Measurements from ENCODE around the gene FLT4.

FLT4 gene

GRCh38 chr5:180596668-180597231, 52.6 kb downstream of the FLT4 start:
- TF ChIP-seq, protein P1, sequence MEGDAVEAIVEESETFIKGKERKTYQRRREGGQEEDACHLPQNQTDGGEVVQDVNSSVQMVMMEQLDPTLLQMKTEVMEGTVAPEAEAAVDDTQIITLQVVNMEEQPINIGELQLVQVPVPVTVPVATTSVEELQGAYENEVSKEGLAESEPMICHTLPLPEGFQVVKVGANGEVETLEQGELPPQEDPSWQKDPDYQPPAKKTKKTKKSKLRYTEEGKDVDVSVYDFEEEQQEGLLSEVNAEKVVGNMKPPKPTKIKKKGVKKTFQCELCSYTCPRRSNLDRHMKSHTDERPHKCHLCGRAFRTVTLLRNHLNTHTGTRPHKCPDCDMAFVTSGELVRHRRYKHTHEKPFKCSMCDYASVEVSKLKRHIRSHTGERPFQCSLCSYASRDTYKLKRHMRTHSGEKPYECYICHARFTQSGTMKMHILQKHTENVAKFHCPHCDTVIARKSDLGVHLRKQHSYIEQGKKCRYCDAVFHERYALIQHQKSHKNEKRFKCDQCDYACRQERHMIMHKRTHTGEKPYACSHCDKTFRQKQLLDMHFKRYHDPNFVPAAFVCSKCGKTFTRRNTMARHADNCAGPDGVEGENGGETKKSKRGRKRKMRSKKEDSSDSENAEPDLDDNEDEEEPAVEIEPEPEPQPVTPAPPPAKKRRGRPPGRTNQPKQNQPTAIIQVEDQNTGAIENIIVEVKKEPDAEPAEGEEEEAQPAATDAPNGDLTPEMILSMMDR (IDR thresholded peaks at IDR 0.05; ENCODE audit: insufficient read depth, low read length, poor library complexity, severe bottlenecking), result no peak
- TF ChIP-seq EZH2phosphoT487 (conservative IDR thresholded peaks at IDR 0.05; ENCODE audit: low read length), result no peak
- H3K36me3 ChIP-seq (ENCODE audit: low read length), result no peaks in the 10 kb centered on the region
- H3K27ac ChIP-seq (ENCODE audit: low read depth, low read length), result no peak overlapping the region
- H3K79me2 ChIP-seq (ENCODE audit: insufficient read depth, low read length), result no peaks in the 10 kb centered on the region
- no peaks in the 10 kb centered on the region for H3K9me3 ChIP-seq (ENCODE audit: insufficient read depth, low read length)
- H3K4me3 ChIP-seq (ENCODE audit: insufficient read depth, low read length, poor library complexity, severe bottlenecking), result no peak overlapping the region
- H4K20me1 ChIP-seq (ENCODE audit: low read depth, low read length), result no peaks in the 10 kb centered on the region
- H3K4me2 ChIP-seq (ENCODE audit: low read depth, low read length, poor library complexity, severe bottlenecking), result no peak overlapping the region
- no peaks in the 10 kb centered on the region for H3K9me2 ChIP-seq (replicated peaks; ENCODE audit: insufficient read depth, low read length)
- H2AFZ ChIP-seq (ENCODE audit: low read depth, low read length, severe bottlenecking), result no peak overlapping the region
- H3K27me3 ChIP-seq (ENCODE audit: low read length), result no peaks in the 10 kb centered on the region
- H3F3A ChIP-seq (ENCODE audit: insufficient read depth), result no peaks in the 10 kb centered on the region
- no peak overlapping the region for H3K9ac ChIP-seq (ENCODE audit: low read length)

GRCh38 chr5:180596115-180596667, 53.2 kb downstream of the FLT4 start:
- H3K9me3 ChIP-seq (ENCODE audit: insufficient read depth, low read length), result no peaks in the 10 kb centered on the region
- H3K9ac ChIP-seq (ENCODE audit: low read length), result no peak overlapping the region
- no peaks in the 10 kb centered on the region for H4K20me1 ChIP-seq (ENCODE audit: low read depth, low read length)
- H3K36me3 ChIP-seq (ENCODE audit: low read length), result no peaks in the 10 kb centered on the region
- no peaks in the 10 kb centered on the region for H3K27me3 ChIP-seq (ENCODE audit: low read length)
- no peaks in the 10 kb centered on the region for H3K9me2 ChIP-seq (replicated peaks; ENCODE audit: insufficient read depth, low read length)
- TF ChIP-seq, protein P1 (IDR thresholded peaks at IDR 0.05; ENCODE audit: insufficient read depth, low read length, poor library complexity, severe bottlenecking), result no peak
- TF ChIP-seq EZH2phosphoT487 (conservative IDR thresholded peaks at IDR 0.05; ENCODE audit: low read length), result no peak
- no peak overlapping the region for H3K4me2 ChIP-seq (ENCODE audit: low read depth, low read length, poor library complexity, severe bottlenecking)
- no peak overlapping the region for H3K27ac ChIP-seq (ENCODE audit: low read depth, low read length)
- H2AFZ ChIP-seq (ENCODE audit: low read depth, low read length, severe bottlenecking), result no peak overlapping the region
- no peaks in the 10 kb centered on the region for H3K79me2 ChIP-seq (ENCODE audit: insufficient read depth, low read length)
- no peaks in the 10 kb centered on the region for H3F3A ChIP-seq (ENCODE audit: insufficient read depth)
- no peak overlapping the region for H3K4me3 ChIP-seq (ENCODE audit: insufficient read depth, low read length, poor library complexity, severe bottlenecking)

DNA sequence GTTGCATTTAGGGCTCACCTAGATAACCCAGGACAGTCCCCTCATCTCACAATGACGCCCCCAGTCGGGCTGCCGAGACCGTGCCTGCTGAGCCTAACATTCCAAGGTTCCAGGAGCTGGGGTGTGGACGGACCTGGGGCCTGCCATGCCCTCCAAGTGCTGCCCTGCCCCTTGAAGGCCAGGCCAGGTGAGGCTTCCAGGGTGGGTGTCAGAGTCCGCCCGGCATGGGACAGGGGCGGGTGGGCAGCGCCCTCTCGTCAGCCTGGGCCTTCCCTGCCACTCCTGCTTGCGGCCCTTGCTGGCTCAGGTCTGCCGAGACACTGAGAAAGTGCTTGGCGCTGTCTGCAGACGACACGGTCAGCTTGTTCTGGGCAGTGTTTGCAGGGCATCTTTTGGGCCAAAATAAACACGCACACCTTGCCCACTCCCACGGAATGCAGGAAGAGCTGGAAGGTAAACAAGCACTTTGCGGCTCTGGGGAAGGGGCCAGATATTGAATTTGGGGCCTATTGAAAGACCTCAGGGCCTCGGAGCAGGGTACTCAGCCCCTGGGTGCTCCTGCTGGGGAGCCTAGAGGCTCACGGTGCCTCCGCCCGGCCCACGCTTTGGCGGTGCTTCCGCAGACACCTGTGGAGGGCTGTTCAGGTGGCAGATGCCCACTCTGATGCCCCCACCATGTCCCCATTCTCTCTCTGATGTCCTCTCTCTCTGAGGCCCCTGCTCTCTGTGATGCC, 53.9 kb downstream of the FLT4 start:
- Histone ChIP-seq H3K79me2 (ENCODE audit: insufficient read depth, low read length) (no peaks in the 10 kb centered on the region), H2AFZ (ENCODE audit: low read depth, low read length, severe bottlenecking) (no peak overlapping the region), H3K36me3 (ENCODE audit: low read length) (no peaks in the 10 kb centered on the region), H3K27me3 (ENCODE audit: low read length) (no peaks in the 10 kb centered on the region), H3K4me3 (ENCODE audit: insufficient read depth, low read length, poor library complexity, severe bottlenecking) (no peak overlapping the region), H3K9me3 (ENCODE audit: insufficient read depth, low read length) (no peaks in the 10 kb centered on the region), H3K9ac (ENCODE audit: low read length) (no peak overlapping the region), H3K27ac (ENCODE audit: low read depth, low read length) (no peak overlapping the region), H4K20me1 (ENCODE audit: low read depth, low read length) (no peaks in the 10 kb centered on the region), H3F3A (ENCODE audit: insufficient read depth) (no peaks in the 10 kb centered on the region), H3K9me2 (replicated peaks; ENCODE audit: insufficient read depth, low read length) (no peaks in the 10 kb centered on the region), H3K4me2 (ENCODE audit: low read depth, low read length, poor library complexity, severe bottlenecking) (no peak overlapping the region)
- TF ChIP-seq, protein P1 (IDR thresholded peaks at IDR 0.05; ENCODE audit: insufficient read depth, low read length, poor library complexity, severe bottlenecking), result no peak
- TF ChIP-seq EZH2phosphoT487 (conservative IDR thresholded peaks at IDR 0.05; ENCODE audit: low read length), result no peak
